Fibroblast of skin of right quadriceps (primary cell): ENCODE data around the gene TAS2R46.
"Not testable (repeated sequence)": the region's sequence is repeated elsewhere in the genome, so short reads cannot be mapped to it uniquely, and the experiment has no call there.

Experiments used
- DNase-seq: peaks from one replicate; pipeline ENCODE4 v3.0.0-alpha.2; 2013

Gene TAS2R46, protein sequence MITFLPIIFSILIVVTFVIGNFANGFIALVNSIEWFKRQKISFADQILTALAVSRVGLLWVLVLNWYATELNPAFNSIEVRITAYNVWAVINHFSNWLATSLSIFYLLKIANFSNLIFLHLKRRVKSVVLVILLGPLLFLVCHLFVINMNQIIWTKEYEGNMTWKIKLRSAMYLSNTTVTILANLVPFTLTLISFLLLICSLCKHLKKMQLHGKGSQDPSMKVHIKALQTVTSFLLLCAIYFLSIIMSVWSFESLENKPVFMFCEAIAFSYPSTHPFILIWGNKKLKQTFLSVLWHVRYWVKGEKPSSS

DNA sequence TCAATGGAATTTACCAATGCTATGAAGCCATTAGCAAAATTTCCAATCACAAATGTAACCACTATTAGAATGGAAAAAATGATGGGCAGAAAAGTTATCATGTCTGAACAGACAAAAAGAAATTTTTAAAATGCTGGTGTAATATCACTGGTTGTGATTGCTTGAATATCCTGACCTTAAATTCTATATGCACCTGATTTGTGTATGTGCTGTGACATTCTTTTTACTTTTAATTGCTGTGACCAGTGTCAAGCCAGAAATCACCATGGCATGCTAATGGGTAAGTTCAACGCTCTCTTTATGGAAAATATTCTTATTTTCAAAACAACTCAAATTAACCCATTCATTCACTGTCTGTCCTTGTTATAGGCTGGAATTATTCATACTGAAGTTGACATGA, at the start of gene TAS2R46:
Gene TAS2R46, minus strand, starts transcription at position 101 of the 400 bp plus-strand sequence. Its CDS starts 0 bp downstream, at position 101.
- DNase-seq, result not testable (repeated sequence)

DNA sequence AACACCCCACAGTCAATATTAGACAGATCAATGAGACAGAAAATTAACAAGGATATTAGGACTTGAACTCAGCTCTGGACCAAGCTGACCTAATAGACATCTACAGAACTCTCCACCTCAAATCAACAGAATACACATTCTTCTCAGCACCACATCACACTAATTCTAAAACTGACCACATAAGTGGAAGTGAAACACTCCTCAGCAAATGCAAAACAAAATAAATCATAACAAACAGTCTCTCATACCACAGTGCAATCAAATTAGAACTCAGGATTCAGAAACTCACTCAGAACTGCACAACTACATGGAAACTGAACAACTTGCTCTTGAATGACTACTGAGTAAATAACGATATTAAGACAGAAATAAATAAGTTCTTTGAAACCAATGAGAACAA, 49.1 kb upstream of the TAS2R46 start:
- not testable (repeated sequence) for DNase-seq

DNA sequence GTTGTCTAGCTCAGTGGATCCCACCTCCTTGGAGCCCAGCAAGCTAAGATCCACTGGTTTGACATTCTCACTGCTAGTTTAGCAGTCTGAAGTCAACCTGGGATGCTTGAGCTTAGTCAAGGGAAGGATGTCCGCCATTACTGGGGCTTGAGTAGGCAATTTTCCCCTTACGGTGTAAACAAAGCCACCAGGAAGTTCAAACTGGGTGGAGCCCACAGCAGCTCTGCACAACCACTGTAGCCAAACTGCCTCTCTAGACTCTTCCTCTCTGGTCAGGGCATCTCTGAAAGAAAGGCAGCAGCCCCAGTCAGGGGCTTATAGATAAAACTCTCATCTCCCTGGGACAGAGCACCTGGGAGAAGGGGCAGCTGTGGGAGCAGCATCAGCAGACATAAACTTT, 46.8 kb upstream of the TAS2R46 start:
- no peak for DNase-seq

DNA sequence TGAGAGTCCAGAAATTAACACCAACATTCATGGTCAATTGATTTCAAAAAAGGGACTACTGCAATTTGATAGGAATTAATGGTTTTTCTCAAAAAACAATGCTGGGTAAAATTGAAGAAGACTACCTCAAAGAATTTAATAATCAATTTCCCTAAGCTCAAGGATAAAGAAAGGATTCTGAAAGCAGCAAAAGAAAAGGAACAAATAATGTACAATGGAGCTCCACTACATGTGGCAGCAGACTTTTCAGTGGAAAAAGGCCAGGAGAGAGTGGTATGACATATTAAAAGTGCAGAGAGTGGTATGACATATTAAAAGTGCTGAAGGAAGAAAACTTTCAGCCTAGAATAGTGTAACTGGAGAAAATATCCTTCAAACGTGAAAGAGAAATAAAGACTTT, 45.6 kb upstream of the TAS2R46 start:
- no peak for DNase-seq

DNA sequence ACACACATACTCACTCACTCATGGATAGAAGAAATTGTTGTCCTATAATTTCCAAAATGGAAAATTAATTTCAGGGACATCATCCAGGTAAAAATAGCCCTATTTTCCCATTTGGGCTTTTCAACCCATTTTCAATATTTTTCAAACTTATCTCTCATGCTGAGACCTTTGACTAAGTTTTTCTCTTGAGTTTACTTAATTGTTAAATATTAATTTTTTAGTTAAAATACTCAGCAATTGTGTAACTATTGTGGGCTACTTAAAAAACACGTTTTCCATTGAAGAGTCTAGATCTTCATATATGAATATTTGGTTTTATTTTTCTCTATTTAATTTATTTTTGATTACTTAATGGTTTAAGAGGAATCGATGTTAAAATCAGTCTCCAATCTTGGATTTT, 44.2 kb upstream of the TAS2R46 start:
- no peak for DNase-seq

DNA sequence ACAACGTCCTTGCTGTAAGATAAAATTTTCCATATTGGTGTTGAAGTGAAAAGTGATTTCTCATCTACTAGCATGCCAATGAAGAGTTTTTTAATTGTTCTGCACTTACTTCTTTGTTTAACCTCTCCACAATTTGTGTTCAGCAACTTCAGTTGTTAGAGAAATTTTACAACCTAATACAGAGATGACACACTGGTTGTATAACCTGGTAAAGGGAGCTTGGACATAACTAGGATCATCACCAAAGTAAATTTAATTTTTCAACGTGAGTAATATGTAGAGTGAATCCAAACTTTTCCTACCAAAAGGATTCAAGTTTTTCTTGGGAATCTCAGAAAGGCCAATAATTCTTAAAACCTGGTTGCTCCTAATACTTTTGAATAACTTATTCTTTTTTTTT, 43.5 kb upstream of the TAS2R46 start:
- DNase-seq, result no peak

DNA sequence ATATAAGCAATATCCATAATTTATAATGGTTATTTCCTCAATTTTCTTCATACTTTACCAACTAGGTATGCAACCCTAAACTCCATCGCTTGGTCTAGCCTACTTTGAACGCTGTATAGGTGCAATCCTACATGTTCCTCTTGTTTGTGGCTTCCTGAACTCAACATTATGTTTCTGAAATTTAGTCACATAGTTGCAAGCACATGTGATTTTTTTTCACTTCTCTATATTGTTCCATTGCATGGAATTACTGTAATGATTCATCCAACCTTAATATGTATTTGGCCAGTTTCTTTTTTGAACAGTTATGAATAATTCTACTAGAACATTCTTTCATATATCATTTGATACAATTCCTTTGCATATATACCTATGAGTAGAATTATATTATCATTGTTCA, 32.8 kb upstream of the TAS2R46 start:
- DNase-seq, result not testable (repeated sequence)

DNA sequence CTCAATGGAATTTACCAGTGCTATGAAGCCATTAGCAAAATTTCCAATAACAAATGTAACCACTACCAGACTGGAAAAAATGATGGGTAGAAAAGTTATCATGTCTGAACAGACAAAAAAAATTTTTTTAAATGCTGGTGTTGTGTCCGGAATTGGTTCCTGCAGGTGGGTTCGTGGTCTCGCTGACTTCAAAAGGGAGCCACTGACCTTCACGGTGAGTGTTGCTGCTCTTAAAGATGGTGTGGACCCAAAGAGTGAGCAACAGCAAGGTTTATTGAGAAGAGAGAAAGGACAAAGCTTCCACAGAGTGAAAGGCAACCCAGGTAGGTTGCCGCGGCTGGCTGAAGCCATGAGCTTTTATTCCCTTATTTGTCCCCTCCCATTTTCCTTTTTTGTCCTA, 30.0 kb upstream of the TAS2R46 start, which contains the start of gene TAS2R43:
Gene TAS2R43, minus strand, starts transcription at position 186 of the 400 bp plus-strand sequence. Its CDS starts 84 bp downstream, at position 102.
- DNase-seq, result no peak

DNA sequence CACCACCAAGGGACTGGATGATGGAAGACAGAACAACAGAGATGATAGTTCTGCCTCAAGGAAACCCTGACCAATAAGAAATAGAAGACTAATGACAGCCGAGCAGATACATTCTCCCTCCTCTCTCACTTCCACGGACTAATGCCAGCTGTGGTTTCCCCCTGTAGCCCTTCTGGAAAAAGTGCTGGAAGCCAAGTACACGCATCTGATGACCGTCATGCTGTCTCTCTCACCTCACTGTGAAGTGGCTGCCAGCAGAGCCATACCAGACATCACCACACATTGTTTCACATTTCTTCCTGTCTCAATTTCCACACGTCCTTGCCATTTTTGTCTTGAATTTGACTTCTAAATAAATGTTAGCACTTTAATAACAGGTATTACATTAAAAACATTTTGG, 27.2 kb upstream of the TAS2R46 start:
- DNase-seq, result no peak

DNA sequence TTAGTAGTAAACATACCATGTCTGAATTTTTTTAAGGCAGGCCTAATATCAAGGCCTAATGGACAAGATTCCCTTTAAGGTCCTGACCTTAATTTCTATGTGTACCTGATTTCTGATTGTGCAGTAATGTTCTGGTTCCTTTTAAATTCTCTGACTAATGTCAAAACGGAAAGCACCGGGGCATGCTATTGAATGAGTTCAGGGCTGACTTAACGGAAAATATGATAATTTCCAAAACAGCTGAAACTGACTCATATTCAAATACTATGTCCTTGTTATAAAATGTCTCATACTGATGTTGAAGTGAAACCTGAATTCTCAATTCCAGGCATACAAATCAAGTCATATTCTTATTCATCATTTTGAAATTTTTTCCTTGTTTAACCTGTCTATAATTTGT, 23.3 kb upstream of the TAS2R46 start:
- no peak for DNase-seq

DNA sequence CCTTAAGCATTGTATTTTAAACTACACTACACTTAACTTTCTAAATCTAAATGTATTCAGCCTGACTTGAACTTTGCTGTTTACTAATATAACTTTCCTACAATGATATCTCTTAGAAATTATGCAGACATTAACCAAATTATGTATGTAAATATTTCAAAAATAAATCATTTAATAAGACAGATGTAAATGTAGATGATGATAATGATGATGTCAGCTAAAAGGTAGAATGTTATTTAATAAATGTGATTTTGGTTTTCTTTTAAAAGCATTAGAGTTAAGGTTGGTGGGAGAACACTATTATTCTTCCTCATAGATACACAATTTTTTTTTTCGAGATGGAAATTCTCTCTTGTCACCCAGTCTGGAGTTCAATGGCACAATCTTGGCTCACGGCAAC, 19.9 kb upstream of the TAS2R46 start:
- no peak for DNase-seq

DNA sequence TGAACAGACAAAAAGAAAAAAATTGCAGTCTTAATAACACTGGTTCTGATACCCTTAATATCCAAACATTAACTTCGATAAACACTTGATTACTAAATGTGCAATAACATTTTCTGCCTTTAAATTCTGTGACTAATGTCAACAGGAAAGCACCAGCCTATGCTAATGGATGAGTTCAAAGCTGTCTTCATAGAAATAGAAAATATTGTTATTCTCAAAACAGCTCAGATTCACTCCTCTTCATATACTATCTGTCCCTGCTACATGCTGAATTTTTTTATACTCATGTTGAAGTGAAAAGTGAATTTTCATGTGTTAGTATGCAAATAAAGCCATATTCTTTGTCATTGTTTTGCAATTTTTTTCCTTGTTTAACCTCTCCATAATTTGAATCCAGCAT, 16.2 kb upstream of the TAS2R46 start:
- DNase-seq, result no peak

DNA sequence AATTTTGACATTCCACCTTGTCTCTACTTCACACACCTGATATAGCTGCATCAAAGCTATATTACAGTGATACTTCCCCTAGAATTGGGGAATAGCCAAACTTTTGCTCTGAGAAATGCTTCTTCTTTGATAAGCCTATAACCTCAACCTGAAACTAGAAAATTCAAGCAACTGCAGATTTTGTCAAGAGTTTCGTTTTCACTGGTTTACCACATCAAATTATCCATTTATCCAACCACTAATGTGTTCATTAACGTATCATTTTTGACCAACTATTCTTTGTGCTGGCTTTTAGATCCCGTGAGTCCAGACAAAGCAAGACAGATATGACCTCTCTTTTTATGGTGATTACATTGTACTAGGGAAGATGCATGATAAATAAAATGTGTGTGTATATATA, 13.5 kb upstream of the TAS2R46 start:
- no peak for DNase-seq

DNA sequence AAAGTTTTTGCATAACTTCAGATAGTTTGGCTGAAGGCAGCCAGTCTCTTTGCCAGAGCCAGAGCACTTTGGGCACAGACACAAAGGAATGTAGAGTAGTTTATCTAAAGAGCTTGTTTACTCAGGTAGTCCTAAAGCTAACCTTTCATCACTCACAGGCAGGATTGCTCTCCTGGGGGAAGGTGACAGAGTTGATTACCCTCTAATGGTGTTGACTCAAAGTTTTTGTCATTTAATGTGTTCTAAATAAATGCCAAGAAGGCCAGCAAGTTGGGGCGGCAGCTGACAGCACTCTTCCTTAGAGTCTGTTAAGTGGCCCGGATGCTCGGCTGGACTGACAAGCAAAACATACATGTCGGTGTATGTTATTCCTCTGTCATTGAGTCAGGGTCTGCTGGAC, 9.3 kb upstream of the TAS2R46 start:
- no peak for DNase-seq

DNA sequence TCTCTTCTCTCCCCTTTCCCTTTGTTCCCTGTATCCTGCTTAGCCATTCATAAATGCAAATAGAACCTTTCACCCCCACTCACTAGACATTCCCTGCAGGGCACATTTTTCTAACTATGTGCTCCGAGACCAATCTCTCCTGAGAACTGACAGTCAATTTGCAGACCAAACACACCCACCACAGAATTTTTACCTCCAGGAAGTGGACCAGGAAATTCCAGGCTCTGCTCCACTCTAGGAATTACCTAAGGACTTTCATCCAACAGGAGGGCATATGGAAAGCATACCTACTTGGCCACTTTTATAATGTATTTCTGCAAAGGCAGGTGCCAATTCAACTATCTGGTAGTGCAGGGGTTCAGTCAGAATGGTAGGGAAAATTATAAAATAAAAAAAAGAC, 8.9 kb upstream of the TAS2R46 start:
- DNase-seq, result no peak

DNA sequence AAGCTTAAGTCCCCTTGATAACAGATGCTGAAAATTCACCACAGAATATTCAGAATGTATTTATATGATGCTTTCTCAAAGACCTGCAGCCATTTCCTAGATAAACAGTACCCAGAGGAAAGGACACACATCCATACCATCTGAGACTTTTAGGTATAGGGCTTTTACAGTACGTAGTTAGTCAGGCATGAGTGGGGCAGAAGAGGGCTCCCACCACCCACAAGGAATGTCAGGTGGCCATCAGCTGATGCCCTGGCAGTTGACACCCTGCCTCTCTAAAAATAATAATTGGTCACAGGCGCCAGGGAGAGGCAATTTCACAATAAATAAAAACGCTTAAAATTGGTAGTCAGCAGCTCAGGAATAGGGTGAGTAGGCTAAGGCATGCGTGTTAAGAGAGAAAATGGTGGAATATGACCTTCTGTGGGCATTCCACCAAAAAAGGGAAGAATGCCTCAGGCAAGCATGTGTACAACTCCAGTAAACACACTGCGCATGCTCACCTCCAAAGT, 7.8 kb upstream of the TAS2R46 start:
- no peak for DNase-seq

DNA sequence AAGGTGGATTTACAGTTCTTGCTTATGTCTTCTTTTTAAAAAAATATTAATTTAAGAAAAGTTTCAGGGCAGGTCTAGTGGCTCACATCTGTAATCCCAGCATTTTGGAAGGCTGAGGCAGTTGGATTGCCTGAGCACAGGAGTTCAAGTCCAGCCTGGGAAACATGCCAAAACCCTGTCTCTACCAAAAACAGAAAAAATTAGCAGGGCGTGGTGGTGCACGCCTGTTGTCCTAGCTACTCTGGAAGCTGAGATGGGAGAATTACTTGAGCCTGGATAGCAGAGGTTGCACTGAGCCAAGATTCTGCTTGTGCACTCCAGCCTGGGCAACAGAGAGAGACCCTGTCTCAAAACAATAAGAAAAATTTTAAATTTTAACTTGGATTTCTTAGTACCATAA, 5.4 kb upstream of the TAS2R46 start:
- peak; percentile 10 for DNase-seq

DNA sequence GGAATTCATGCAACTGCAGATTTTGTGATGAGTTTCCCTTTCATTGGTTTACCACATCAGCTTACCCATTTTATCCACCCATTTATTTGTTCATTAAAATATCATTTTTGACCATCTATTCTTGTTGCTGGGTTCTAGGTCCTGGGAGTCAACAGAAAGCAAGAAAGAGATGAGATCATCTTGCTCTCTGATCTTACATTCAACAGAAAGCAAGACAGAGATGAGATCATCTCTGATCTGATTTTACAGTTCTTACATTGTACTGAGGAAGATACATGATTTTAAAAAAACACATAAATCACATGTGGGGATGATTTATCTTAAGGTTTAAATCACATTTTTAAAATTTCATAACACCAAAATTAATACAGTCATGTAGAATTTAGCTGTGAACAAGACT, 2.3 kb downstream of the TAS2R46 start:
- DNase-seq, result peak; percentile 3

DNA sequence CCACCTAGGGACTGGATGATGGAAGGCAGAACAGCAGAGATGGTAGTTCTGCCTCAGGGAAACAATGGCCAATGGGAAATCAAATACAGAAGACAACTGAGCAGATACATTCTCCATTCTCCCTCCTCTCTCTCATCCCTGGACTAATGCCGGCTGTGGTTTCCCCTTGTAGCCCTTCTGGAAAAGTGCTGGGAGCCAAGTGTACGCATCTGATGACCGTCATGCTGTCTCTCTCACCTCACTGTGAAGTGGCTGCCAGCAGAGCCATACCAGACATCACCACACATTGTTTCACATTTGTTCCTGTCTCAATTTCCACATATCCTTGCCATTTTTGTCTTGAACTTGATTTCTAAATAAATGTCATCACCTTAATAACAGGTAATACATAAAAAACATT, 3.1 kb downstream of the TAS2R46 start:
- no peak for DNase-seq

DNA sequence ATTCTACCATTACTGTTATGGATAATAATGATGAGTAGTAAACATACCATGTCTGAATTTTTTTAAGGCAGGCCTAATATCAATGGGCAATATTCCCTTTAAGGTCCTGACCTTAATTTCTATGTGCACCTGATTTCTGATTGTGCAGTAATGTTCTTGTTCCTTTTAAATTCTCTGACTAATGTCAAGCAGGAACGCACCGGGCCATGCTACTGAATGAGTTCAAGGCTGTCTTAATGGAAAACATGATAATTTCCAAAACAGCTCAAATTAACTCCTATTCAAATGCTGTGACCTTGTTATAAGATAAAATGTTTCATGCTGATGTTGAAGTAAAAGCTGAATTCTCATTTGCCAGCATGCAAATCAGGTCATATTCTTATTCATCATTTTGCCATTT, 6.8 kb downstream of the TAS2R46 start:
- no peak for DNase-seq

DNA sequence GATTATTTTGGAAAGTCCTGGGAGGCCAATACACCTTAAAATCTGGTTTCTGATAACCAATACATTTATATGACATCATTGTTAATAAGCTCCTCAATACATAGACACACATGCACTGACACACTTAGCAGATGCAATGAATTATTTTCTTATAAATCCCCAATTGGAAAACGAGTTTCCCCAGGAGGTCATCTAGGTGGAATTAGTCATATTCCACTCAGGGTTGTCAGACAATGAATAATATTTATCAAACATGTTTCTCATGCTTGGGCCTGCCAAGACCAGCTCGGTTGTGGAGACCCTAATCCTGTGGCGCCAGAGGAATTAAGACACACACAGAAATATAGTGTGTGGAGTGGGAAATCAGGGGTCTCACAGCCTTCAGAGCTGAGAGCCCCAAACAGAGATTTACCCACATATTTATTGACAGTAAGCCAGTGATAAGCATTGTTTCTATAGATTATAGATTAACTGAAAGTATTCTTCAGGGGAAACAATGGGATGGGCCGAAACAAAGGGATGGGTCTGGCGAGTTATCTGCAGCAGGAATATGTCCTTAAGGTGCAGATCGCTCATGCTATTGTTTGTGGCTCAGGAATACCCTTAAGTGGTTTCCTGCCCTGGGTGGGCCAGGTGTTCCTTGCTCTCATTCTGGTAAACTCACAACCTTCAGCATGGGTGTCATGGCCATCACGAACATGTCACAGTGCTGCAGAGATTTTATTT, 12.1 kb downstream of the TAS2R46 start:
- DNase-seq, result not testable (repeated sequence)

DNA sequence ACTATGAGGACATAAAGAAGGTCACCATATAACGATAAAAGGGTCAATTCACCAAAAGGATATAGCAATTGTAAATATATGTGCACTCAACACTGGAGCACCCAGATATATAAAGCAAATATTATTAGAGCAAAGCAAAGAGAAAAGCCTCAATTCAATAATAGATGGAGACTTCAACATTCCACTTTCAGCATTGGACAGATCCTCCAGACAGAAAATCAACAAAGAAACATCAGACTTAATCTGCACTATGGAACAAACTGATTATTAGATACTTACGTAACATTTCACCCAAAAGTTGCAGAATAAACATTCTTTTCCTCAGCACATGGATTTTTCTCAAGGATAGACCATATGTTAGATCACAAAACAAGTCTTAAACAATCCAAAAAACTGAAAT, 20.7 kb downstream of the TAS2R46 start:
- DNase-seq, result not testable (repeated sequence)

DNA sequence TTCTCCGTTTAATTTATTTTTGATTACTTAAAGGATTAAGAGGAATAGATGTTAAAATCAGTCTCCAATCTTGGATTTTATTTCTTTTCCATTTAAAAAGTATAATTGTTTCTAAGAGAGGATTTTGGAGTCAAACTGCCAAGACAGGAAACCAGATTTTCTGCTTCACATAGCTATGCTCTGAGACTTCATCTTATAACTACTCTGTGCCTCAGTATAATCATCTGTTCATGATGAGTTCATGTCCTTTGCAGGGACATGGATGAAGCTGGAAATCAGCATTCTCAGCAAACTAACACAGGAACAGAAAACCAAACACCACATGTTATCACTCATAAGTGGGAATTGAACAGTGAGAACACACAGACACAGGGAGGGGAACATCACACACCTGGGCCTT, 21.9 kb downstream of the TAS2R46 start:
- peak; percentile 8 for DNase-seq

DNA sequence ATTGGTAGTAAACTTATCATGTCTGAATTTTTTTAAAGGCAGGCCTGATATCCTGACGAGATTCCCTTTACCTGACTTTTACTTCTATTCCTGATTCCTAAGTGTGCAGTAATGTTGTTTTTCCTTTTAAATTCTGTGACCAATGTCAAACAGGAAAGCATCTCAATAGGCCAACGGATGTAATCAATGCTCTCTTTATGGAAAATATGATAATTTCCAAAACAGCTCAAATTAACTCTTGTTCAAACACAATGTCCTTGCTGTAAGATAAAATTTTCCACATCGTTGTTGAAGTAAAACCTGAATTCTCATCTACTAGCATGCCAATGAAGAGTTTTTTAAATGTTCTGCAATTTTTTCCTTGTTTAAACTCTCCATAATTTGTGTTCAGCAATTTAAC, 22.9 kb downstream of the TAS2R46 start:
- DNase-seq, result no peak
